Fibroblast of skin of right biceps (primary cell): ENCODE results near the gene SLC4A3.
A peak's percentile ranks its signal among the peaks of the same experiment; 100 is the strongest.

Experiments
- DNase-seq: peaks from one replicate; pipeline ENCODE4 v3.0.0-alpha.2; 2013

SLC4A3 gene

DNA sequence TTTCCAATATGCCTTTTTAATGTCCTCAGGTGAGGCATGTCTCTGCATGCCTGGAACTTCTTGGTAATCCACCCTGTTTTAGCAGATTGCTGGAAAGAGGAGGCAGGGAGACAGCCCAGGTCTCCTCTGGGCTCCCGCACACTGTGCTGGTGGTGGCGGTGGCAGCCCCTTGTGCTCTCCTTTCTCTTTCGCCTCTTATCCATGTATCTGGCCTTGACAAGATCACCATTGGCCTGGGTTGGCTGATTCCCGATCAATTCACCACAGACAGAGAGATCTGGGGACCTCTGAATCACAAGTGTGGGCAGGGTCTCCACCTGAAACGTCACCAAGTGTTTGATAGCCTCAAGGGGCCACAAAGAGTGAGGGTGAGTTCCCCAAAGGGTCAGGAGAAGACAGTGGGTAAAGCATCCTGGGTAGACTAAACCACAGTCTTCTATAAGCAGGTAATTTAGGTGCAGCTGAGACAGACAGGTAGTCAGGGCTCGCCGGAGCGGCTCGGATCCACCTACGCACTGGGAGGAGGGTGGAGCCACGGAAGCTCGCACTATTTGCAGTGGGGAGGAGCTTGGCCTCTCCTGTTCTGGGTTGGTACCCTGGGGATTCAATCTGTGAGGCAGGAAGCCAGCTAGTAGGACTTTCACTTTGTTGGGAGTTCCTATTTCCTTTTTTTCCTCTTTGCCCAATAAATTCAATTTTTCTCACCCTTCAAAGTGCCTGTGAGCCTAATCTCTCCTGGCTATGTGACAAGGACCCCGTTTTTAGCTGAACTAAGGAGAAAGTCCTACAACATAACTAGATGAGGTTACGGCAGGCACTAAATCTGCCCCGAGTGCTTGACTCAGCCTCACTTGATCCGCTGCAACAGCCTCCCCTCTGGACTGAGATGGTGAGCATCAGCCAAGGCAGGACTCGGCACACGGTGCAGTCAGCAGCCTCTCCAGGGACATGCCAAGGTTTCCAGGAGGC is 57.6 kb downstream of the SLC4A3 start:
- DNase-seq: peak; percentile 68

DNA sequence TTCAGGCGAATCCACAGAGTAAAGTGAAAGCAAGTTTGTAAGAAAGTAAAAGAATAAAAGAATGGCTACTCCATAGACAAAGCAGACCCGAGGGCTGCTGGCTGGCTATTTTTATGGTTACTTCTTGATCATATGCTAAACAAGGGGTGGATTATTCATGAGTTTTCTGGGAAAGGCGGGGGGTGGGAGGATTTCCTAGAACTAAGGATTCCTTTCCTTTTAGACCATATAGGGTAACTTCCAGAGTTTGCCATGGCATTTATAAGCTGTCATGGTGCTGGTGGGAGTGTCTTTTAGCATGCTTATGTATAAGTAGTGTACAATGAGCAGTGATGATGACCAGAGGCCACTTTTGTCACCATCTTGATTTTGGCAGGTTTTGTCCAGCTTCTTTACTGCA is 59.8 kb downstream of the SLC4A3 start:
- peak; percentile 96 for DNase-seq

DNA sequence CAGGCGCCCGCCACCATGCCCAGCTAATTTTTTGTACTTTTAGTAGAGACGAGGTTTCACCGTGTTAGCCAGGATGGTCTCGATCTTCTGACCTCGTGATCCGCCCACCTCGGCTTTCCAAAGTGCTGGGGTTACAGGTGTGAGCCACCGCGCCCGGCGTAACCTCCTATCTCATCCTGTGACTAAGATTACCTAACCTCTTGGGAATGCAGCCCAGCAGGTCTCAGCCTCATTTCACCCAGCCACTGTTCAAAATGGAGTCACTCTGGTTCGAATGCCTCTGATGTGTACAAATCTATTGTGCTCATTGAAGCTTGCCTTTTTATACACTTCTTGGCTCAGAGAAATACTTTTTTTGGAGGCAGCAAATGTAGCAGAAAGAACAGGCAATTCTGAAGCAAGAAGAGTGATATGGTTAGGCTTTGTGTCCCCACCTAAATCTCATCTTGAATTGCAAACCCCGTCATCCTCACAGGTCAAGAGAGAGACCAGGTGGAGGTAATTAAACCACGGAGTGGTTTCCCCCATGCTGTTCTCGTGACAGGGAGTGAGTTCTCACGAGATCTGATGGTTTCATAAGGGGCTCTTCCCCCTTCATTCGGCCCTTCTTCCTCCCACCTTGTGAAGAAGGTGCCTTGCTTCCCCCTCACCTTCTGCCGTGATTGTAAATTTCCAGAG is 60.6 kb downstream of the SLC4A3 start:
- no peak for DNase-seq

DNA sequence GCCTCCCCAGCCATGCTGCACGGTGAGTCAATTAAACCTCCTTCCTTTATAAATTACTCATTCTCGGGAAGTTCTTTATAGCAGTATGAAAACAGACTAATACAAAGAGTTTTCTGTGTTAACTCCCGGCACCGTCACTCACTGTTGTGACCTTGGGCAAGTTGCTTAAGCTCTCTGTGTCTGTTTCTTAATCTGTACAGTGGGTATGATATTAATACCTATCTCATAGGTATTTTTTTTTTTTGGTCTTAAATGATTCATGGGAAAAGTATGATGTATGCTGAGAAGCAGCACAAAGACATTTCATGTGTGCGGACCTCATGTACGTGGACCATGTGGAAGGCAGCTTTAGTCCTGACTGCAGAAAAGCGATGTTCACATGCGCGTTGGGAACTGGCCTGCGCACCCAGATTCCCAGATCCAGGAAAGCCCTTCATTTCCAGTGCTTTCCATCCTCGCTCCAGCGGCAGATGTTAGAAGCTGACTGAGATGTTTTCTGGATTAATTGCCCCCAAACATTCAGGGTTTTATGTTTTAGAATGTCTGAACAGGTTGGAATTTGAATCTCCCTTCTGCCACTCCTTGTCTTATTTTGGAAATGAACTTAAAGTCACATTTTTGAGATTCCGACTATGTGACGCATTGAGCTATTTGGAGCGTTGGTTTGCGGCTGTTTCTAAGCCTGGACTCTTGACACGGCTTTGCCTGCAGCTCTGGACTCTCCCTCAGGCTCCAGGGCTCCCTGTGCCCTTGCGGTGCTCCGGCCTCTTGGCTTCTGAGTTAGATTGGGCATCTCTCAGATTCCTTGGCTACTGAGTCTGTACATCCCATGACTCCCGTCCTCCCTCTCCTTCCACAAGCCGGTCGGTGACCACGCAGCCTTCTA is 61.4 kb downstream of the SLC4A3 start:
- peak; percentile 96 for DNase-seq

DNA sequence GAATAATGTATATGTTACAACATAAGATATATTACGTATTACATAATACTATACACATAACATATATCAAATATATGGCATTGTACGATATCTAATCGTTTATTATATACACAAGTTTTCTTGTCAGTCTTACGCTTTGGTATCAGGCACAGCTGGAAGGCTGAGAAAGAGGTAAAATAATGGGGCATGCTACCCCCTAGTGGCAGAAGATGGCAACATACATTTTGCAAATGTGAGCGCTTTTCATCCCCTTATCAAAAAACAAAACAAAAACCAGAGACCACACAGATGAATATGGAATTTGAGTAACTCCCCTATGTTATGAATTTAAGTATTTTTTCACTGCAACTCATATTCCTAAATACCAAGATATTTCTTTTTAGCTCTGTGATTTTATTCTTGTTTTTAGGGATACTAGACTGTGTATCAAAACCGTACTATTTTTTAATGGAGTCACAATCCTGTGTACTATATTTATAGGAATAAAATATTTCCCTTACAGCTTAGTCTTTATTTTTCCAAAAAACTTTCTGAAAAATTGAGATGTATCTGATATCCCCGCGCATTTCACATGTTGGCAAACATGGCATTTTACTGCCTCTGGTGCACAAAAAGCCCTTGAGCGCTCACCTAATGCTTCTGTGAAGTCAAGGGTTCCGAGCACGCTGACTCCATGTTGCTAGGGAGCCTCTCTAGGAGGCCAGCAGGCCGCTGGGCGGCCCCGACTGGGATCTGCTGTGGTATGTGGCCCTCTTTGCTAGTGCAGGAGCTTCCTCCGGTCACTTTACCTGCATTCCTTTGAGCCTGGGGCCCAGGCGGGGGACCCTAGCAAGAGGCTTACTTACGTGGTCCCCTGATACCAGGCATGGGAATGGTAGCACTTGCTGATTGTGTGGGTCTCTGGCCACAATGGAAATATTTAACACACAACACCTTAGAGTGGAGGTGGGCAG is 62.5 kb downstream of the SLC4A3 start:
- peak; percentile 71 for DNase-seq

DNA sequence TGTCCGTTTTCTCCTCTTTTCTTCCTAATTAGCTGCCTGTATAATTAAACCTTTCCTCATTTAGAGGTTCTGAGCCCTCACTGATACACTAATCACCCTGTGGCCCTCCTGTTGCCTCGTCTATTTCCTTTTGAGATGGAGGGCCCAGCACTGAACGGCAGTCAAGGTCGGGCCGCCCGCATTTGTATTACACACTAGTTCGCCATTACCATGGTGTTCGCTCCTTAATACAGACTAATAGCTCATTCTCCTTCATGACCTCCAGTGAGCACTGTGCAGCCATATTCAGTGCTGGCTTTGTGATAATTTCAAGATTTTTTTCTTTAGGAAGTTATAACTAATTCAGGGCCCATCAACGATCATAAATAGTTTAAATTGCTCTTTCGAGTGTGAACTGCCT is 64.1 kb downstream of the SLC4A3 start:
- DNase-seq: no peak
